Ramos (cell line): ENCODE results near the gene ZNF485.
"Not testable (repeated sequence)": the region's sequence is repeated elsewhere in the genome, so short reads cannot be mapped to it uniquely, and the experiment has no call there.

Experiments
- in situ Hi-C: fragments of 300-500 bp; cut with MboI; formaldehyde crosslinking; loops from one replicate; pipeline ENCODE4 v1.14.3; 2022; ENCODE audit warnings: low sequenced_read_pairs; ENCODE audit not compliant: unreplicated experiment

The ZNF485 gene

GRCh38 chr10:43606323-43607198 is at the start of gene ZNF485:
Gene ZNF485 (plus strand): TSS chr10:43606438. CDS start chr10:43607051, 613 bp downstream.
- in situ Hi-C loops = no loop called here

- in situ Hi-C loops = no loop called here
Measured at GRCh38 chr10:43557214-43557613, 49.0 kb upstream of the ZNF485 start.

- in situ Hi-C loops = no loop called here
Measured at GRCh38 chr10:43569681-43570080, 36.6 kb upstream of the ZNF485 start.

DNA sequence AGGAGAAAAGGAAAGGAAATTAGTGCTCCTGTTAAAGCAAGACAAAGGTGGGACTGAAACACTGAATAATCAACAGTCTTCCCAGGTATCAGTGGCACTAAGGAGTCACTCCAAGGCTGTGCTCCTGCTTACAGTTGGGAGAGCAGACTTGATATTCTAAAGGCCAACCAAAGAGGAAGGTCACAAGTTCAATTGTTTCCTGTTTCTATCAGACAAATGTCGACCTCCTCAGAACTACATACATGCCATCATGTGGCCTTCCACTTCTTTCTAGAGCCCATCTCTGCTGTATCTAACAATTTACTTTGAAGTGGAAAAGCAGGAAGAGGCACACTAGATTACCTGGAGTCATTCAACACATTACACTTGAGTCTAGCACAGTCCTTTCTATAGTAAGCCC is 35.3 kb upstream of the ZNF485 start:
- in situ Hi-C loops = no loop called here

- in situ Hi-C loops = no loop called here
Measured at GRCh38 chr10:43573250-43574000, 32.8 kb upstream of the ZNF485 start.

DNA sequence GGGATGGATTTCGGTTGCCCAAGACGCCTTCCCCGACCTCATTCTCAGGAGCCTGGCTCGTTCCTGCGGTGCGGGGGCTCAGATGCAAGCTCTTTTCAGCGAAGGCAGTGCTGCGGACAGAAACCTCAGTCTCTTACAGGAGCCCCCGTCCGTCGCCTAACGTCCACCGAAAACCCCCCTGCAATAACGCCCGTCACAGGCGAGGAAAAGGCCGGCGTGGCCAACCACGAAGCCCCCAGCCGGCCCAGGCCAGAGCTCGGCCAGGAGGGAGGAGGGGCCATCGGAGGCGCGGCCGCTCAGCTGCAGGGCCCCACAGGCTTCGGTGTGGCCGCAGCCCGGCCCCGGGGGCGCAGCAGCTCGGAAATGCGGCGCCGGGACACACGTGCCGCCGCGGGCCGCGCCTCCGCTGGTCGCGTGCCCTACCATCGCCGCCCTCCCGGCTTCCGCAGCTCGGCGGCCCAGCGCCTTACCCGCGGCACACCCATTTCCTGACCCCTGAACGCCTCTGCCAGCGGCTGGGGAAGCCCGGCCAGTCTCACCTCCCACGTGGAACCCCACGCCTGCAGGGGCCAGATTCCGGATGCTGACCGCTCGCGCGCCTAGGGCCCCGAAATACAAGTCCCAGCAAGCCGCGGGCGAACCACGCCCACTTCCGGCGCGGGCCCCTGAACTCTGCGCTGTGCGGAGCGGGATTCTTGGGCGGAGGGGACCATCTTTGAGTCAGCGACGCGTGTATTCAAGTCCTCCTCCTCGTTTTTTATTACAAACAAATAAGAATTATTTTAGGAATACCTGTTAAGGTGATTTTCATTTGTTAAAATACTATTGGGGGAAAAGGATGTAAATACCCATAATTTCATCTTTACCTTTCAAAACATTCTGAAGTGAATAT is 32.0 kb upstream of the ZNF485 start, which contains the start of gene ZNF239:
ZNF239 (minus strand) TSS at position 616 of the 892 bp plus-strand sequence. CDS start 16,537 bp downstream, outside the sequence.
- in situ Hi-C loops = no loop called here

DNA sequence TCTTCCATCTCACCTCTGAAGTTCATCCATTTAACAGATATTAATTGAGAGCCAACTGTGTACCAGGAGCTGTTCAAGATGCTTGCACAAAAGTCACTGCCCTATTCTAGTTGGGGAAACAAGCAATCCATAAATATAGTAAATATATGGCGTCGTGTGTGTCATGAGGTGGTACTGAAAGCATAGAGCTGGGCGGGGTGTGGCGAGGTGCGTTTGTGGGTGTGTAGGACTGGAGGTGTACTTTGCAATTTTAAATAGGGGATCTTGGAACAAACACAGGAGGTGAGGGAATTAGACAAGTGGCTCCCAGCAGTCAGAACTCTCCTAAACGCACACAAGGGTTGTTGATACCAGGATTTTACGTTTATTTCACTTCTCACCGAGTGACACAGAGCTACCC is 31.3 kb upstream of the ZNF485 start:
- in situ Hi-C loops = no loop called here

GRCh38 chr10:43576062-43576461 is 30.2 kb upstream of the ZNF485 start:
- in situ Hi-C loops = no loop called here

DNA sequence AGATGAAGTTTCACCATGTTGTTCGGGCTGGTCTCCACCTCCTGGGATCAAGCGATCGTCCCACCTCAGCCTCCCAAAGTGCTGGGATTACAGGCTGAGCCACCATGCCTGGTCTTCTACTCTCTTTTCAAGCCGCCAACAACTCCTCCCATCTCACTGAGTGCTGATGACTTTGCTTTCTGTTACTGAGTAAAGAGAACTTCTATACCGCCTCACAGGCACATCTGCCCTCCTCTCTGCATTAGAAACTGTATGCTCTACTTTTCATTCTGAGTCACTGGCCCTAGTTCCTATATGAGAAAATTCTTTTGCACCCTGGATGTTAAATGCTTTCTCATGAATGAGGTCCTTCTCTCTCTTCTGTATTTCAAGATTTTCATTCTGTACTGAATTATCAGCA is 29.7 kb upstream of the ZNF485 start:
- in situ Hi-C loops = no loop called here

DNA sequence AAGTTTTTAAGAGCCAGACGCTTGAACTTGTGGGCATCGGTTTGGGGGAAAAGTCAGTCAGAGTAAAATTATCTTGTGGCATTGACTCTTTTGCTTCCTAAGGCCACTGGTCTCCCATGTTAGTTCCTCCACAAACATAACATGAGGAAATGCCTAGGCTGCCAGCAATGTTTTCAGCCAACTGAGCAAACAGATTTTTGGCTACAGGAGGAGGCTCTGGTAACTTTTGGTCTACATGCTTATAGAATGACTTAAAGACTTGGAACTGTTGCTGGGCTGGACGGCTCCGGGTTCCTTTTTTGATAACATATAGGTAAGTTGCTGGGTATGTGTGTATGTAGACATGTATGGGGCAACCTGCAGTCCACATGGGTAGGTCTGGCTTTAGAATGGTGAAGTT is 22.2 kb upstream of the ZNF485 start:
- in situ Hi-C loops = no loop called here

- in situ Hi-C loops = no loop called here
Measured at GRCh38 chr10:43585046-43585445, 21.2 kb upstream of the ZNF485 start.

- in situ Hi-C loops = no loop called here
Measured at GRCh38 chr10:43585981-43586729, 20.1 kb upstream of the ZNF485 start.

DNA sequence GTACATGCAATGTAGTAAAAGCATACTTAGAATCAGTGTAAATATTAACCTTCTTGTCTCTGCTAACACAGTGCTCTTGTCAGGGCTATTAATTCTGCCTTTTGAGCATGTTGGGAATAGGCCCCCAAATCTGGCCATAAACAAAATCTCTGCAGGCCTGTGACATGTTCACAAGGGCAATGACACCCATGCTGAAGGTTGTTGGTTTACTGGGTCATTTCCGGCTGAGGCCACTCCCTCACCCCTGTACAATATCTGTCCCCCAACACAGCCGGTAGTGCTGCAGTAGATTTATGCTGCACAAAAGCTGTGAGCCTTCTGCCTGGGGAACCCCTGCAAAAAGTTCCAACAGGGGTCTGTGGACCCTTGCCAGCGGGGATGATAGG is 19.5 kb upstream of the ZNF485 start:
- in situ Hi-C loops = not testable (repeated sequence)

DNA sequence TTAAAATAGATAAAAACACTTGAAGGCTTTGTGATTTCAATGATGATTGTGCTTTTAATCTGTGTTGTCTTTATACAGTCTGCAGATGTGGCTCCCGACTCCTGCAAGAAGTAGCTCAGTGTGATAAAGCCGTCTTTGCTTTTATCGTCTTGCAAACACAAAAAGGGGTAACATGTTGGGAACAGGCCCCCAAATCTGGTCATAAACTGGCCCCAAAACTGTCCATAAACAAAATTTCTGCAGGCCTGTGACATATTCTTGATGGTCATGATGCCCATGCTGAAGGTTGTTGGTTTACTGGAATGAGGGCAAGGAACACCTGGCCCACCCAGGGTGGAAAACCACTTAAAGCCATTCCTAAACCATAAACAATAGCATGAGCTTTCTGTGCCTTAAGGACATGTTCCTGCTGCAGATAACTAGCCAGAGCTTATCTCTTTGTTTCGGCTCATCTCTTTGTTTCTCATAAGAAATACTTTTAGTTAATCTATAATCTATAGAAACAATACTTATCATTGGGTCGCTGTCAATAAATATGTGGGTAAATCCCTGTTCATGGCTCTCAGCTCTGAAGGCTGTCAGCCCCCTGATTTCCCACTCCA is 14.8 kb upstream of the ZNF485 start:
- in situ Hi-C loops = no loop called here

- in situ Hi-C loops = no loop called here
Measured at GRCh38 chr10:43594944-43595589, 11.2 kb upstream of the ZNF485 start.

- in situ Hi-C loops = no loop called here
Measured at GRCh38 chr10:43595739-43596298, 10.4 kb upstream of the ZNF485 start.

GRCh38 chr10:43596546-43596945 is 9.7 kb upstream of the ZNF485 start:
- in situ Hi-C loops = no loop called here

DNA sequence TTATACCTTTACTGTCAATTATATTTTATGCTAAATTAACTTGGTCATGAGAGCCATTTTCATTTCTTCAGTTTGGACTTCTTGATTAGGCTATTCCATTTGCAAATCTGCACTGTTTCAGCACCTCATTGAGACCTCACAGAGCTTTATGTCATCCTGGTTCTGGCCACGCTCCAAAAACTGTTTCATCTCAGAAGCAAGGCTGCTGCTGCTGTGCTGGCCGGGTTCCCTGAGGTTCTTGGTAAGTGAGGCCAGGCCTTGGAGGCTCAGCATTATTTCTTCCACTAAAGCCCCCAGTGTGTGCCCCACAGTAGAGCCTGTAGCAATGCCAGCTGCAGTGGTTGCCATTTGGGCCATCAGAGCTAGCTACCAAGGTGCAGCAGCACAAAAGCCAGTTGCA is 7.8 kb upstream of the ZNF485 start:
- in situ Hi-C loops = no loop called here
